Progenitor cell of endocrine pancreas (in vitro differentiated cells): ENCODE data around the gene CFAP65. TPM values are rescaled to one million over a fixed set of nuclear protein-coding genes. Genes with fewer than 3 reads are reported as not detected.
A peak's percentile ranks its signal among the peaks of the same experiment; 100 is the strongest.

Experiments
- DNase-seq: peaks from one replicate; pipeline ENCODE4 v3.0.0; 2021; ENCODE audit warnings: low spot score; ENCODE audit not compliant: unreplicated experiment
- H3K27ac Mint-ChIP-seq: 2 replicates; pipeline ENCODE4 v1.8.0; 2021; ENCODE audit warnings: mild to moderate bottlenecking, moderate library complexity, mixed read lengths
- H3K27me3 Mint-ChIP-seq: 2 replicates; pipeline ENCODE4 v1.8.0; 2021; ENCODE audit warnings: mixed read lengths
- H3K36me3 Mint-ChIP-seq: 2 replicates; pipeline ENCODE4 v1.8.0; 2022; ENCODE audit warnings: mixed read lengths; ENCODE audit not compliant: insufficient read depth
- H3K4me1 Mint-ChIP-seq: 2 replicates; pipeline ENCODE4 v1.8.0; 2021; ENCODE audit warnings: low read depth, mixed read lengths
- H3K4me3 Mint-ChIP-seq: 2 replicates; pipeline ENCODE4 v1.8.0; 2021; ENCODE audit warnings: low read depth, mild to moderate bottlenecking, moderate library complexity, mixed read lengths
- H3K9me3 Mint-ChIP-seq: 2 replicates; pipeline ENCODE4 v1.8.0; 2021; ENCODE audit warnings: low read depth, mixed read lengths
- CTCF ChIP-seq: fragments of 200-600 bp; sonication (generic); IDR thresholded peaks from one replicate; pipeline ENCODE4 v1.5.0; 2021; ENCODE audit warnings: antibody characterized with exemption, mild to moderate bottlenecking; ENCODE audit not compliant: unreplicated experiment
- total RNA-seq: library from RNA; stranded (reverse); gene quantifications from 2 replicates; pipeline ENCODE4 v1.2.1, GENCODE V29; 2021

Gene CFAP65
- total RNA-seq, 1 donor from 2014 or later, result 0.65 TPM

GRCh38 chr2:219009294-219009693 lies 32.0 kb downstream of the CFAP65 start:
- Mint-ChIP-seq H3K4me1 (peaks cover 1% of the 10 kb centered on the region), H3K27me3 (peaks cover 36% of the 10 kb centered on the region), H3K9me3 (no peaks in the 10 kb centered on the region), H3K27ac (no peak overlapping the region), H3K4me3 (no peak overlapping the region), H3K36me3 (no peaks in the 10 kb centered on the region)
- TF ChIP-seq CTCF, result no peak
- no peak for DNase-seq

DNA sequence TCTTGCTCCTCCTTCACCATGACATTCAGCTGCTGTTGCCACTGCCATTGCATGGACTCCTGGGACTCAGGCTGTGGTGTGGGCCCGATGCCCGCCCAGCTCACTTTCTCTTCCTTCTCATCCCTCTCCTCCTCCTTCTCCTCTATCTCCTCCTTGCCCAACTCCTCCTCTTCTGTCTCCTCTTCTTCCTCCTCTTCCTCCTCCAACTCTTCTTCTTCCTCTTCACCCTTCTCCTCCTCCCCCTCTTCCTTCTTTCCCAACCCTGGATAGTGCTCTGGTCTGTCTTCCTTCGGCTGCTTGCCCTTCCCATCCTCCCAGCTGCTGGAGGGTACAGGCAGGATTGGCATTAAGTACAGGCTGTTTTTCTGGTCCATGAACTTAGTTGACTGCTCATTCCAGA lies 37.3 kb downstream of the CFAP65 start:
- TF ChIP-seq CTCF, result no peak
- no peak overlapping the region for H3K4me3 Mint-ChIP-seq
- H3K27ac Mint-ChIP-seq, result no peak overlapping the region
- H3K36me3 Mint-ChIP-seq, result no peaks in the 10 kb centered on the region
- H3K27me3 Mint-ChIP-seq, result peaks cover 53% of the 10 kb centered on the region
- no peak for DNase-seq
- no peaks in the 10 kb centered on the region for H3K9me3 Mint-ChIP-seq
- H3K4me1 Mint-ChIP-seq, result peaks cover 9% of the 10 kb centered on the region

DNA sequence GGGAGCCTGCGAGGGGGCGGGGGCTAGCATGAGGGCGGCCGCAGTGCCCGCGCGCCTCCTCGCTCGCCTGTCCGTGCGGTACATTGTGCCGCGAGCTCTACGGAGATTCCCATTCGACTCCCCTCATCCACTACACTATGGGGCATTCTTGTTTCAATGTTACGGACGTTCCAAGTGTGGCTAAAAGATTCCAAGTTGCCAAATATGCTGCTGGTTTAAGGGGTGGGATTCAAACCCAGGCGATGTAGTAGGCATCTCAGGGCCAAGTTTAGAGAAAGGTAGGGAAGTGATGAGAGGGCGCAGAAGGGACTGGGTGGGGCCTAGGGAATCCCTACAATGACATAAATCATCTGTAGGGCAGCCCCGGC lies 38.1 kb downstream of the CFAP65 start:
- H3K27me3 Mint-ChIP-seq, result peaks cover 58% of the 10 kb centered on the region
- H3K9me3 Mint-ChIP-seq, result no peaks in the 10 kb centered on the region
- peaks cover 12% of the 10 kb centered on the region for H3K4me1 Mint-ChIP-seq
- H3K4me3 Mint-ChIP-seq, result peak overlapping the region; percentile 31
- no peaks in the 10 kb centered on the region for H3K36me3 Mint-ChIP-seq
- no peak for DNase-seq
- no peak for TF ChIP-seq CTCF
- H3K27ac Mint-ChIP-seq, result no peak overlapping the region

GRCh38 chr2:219002395-219003266 lies 38.7 kb downstream of the CFAP65 start:
- Mint-ChIP-seq H3K36me3 (no peaks in the 10 kb centered on the region), H3K4me3 (peak overlapping the region; percentile 68), H3K9me3 (no peaks in the 10 kb centered on the region), H3K27me3 (peaks cover 63% of the 10 kb centered on the region), H3K4me1 (peaks cover 11% of the 10 kb centered on the region), H3K27ac (peak overlapping the region; percentile 77)
- DNase-seq, result peak; percentile 78
- TF ChIP-seq CTCF, result peak; percentile 70

GRCh38 chr2:219001577-219002394 lies 39.5 kb downstream of the CFAP65 start:
- DNase-seq, result peak; percentile 79
- H3K4me3 Mint-ChIP-seq, result peak overlapping the region; percentile 68
- TF ChIP-seq CTCF, result peak; percentile 8
- H3K4me1 Mint-ChIP-seq, result peaks cover 12% of the 10 kb centered on the region
- no peaks in the 10 kb centered on the region for H3K9me3 Mint-ChIP-seq
- no peaks in the 10 kb centered on the region for H3K36me3 Mint-ChIP-seq
- peak overlapping the region; percentile 74 for H3K27ac Mint-ChIP-seq
- peaks cover 68% of the 10 kb centered on the region for H3K27me3 Mint-ChIP-seq
